SU-DHL-6 (cell line): ENCODE results near the gene KCNQ4.

Experiments
- CTCF ChIP-seq: fragments of 200-600 bp; sonication (generic); IDR thresholded peaks from one replicate; pipeline ENCODE4 v1.5.1; 2017; ENCODE audit warnings: antibody characterized with exemption, mild to moderate bottlenecking, low read length, moderate library complexity; ENCODE audit not compliant: insufficient read depth, poor library complexity, severe bottlenecking
- EZH2phosphoT487 ChIP-seq: fragments of 200-600 bp; sonication (generic), shearing (Covaris generic); conservative IDR thresholded peaks from 2 replicates; pipeline ENCODE4 v1.6.1; 2018; ENCODE audit warnings: mild to moderate bottlenecking, antibody characterized with exemption, low read length, moderate library complexity, mixed read lengths

GRCh38 chr1:40839943-40840335 lies 56.4 kb downstream of the KCNQ4 start:
- TF ChIP-seq CTCF (no peak), EZH2phosphoT487 (no peak)
